Measurements from ENCODE around the gene RPS25.

- TF ChIP-seq POLR2A (IDR thresholded peaks at IDR 0.05) (no peak), CTCF (IDR thresholded peaks at IDR 0.05) (no peak)
These were observed 26.6 kb upstream of the RPS25 start for GRCh38 chr11:119044708-119045107.

Measured in esophagus squamous epithelium (tissue), 4 donors.